Iris pigment epithelial cell (primary cell): ENCODE results near the gene PPDPF.

Experiments
- DNase-seq: peaks from one replicate; pipeline ENCODE4 v3.0.0-alpha.2; 2011; ENCODE audit warnings: low read depth

PPDPF gene

GRCh38 chr20:63538204-63539091 lies 17.9 kb downstream of the PPDPF start:
- DNase-seq, result no peak

DNA sequence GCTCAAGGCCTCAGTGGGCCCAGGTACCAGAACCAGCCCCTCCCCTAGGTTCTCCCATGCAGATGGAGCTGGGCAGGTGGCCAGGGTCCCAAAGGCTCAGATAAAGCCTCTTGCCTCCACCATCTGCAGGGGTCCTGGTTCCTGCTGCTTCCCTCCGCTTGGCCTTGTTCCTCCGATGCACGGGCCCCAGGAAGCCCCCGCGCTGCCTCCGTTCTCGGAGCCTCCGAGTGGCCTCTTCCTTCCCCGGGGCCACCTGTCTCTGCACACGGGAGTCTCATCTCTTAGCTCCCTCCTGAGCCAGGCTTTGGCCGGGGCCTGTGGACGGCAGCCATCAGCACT lies 18.5 kb downstream of the PPDPF start:
- no peak for DNase-seq

- DNase-seq, result no peak
These were observed 19.1 kb downstream of the PPDPF start for GRCh38 chr20:63539441-63540370.

DNA sequence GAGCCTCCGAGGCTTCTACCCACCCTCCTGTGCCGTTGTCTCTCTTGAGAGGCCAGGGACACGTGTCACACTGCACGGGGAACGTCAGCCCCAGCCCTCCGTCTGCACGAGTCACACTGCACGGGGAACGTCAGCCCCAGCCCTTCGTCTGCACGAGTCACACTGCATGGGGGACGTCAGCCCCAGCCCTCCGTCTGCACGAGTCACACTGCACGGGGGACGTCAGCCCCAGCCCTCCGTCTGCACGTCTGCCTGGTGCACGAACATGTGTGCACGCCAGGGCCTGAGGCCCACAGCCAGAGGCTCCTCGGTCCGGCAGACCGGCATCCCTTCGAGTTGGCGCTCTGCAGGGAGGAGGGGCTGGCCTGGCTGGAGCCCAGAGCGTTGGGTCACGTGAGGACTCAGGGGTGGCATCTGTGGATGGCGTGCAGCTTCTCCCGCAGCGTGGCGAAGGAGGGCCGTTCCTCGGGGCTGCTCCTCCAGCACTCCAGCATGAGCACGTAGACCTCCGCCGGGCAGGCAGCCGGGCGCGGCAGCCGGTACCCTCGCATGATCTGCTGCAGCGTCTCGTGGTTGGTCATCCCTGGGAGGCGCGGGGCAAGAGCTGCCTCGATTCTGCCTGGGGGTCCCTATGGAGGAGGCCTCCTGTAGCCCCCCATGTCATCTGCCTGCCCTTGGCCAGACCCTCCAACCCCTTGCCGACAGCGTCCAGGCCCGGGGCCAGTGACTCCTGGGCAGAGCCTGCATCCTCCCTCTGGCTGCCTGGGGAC lies 20.0 kb downstream of the PPDPF start:
- no peak for DNase-seq

DNA sequence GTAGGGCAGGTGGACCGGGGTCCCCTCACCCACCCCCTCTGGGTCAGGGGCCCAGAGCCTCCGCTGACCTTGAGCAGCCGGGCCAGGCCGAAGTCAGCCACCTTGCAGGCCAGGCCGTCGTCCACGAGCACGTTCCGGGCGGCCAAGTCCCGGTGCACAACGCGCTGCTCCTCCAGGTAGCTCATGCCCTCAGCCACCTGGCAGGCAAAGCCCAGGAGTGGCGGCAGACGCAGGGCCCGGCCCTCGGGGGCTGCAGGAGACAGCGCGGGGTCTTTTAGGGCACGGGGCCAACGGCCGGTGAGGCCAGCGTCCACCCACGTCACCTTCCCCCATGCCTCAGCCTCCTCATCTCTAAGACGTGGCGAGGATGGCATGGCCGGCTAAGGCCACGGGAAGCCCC lies 20.8 kb downstream of the PPDPF start:
- no peak for DNase-seq

DNA sequence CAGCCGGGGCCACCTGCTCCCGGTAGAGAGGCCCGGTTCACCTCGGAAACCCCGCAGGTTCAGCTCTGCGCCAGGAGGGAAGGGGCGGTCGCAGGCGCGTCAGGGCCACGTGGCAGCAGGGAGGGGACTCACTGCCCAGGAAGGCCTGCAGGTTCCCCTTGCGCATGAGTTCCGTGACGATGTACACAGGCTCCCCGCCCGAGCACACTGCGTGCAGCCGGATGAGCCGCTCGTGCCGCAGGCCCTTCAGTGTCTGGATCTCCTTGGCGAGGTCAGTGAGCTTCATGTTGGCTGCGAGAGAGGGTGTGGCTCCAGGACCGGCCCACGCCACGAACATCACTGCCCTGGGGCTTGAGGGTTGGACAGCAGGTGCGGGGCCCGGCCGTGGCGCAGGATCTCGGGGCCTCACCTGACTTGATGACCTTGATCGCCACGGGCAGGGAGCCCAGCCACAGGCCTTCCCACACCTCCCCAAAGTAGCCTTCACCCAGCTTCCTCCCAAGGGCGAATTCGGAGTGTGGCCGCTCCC lies 21.5 kb downstream of the PPDPF start:
- no peak for DNase-seq

DNA sequence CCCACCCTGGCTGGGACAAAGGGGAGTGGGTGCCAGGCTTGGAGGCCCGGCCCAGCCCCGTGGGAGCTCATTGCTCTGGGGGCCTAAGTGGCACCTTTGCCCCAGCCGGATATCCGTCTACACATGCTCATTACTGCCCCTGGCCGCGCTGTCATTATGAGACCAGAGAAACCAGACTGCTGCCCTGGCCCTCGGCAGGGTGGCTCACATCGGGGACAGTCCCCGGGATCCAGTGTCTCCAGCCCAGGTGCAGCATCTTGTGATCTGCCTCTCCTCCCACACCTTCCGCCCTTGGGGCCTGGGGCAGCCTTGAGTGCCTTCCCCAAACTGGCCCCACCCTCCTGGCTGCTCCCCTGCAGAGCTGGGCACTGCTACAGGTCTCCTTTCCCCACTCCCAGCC lies 22.1 kb downstream of the PPDPF start:
- DNase-seq, result no peak

DNA sequence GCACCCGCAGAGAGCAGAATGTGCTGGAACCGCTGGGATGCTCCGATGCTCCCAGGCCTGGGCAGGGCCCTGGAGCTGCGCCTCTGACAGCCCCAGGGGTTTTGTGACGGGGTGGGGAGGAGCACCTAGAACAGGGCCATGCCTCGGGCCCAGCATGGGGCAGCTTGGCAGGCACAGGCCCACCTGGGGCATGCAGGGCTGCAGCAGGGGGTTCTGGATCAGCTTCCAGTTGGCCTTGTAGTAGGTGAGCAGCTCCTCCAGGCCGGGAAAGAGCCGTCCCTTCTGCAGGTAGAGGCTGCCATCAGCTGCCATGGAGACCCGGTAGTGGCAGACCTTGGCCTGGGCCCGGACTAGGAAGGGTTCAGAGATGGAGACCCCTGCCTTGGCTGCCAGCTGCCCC lies 22.6 kb downstream of the PPDPF start:
- DNase-seq, result no peak

GRCh38 chr20:63543733-63544132 lies 23.2 kb downstream of the PPDPF start:
- no peak for DNase-seq

DNA sequence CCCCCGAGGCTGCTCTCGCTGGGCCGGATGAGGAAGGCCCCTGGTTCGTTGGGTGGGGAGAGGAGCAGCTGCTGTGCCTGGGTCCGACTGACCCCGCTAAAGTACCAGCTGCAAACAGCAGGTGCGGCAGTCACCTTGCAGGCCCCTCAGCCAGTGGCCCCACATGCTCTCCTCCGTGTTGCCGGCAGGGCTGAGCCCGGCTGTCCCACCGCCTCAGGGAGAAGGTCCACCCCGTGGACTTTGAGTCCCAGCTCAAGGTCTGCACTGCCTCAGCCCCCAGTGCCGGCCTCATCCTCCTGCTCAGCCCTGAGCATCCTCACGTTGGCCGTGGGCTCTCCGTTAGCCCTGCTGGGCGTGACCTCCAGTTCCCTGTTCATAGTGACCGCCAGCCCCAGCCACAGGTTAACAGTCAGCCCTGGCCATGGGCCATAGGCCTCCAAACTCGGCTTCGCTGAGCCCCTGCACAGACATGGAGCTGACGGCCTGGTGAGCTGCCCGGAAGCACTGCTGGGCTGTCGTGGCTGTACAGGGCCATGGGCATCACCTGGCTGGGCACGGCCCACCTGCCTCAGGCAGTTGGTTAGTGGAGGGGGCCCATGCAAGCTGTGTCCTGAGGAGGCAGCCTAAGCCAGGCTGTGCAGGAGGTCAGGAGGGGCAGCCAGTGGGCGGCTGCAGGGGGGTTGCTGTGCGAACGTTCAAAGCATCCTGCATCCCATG lies 23.8 kb downstream of the PPDPF start:
- no peak for DNase-seq

DNA sequence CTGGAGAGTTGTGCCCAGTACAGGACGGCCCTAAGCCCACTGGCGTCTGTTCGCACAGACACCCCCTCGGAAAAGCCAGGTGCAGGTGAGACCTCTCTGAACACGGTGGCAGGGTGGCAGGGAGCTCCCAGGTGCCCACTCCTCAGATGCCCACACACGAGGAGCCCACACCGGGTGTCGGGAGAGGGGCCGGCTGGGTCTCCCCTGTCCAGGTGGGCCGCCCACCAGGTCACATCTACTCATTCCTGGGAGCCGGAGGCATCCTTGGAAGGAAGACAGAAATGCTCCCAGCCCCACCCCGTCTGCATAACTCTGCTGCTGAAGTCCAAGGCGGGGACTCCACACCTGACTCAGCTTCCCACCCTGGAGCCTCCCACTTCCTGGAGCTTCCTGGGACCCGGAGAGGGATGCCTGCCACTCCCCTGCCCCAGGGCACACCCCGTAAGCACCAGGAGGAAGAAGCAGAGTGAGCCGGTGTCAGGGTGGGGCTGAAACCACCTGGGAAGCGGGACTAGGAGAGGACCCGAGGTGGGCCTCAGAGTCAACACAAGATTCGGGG lies 24.5 kb downstream of the PPDPF start:
- DNase-seq, result no peak

DNA sequence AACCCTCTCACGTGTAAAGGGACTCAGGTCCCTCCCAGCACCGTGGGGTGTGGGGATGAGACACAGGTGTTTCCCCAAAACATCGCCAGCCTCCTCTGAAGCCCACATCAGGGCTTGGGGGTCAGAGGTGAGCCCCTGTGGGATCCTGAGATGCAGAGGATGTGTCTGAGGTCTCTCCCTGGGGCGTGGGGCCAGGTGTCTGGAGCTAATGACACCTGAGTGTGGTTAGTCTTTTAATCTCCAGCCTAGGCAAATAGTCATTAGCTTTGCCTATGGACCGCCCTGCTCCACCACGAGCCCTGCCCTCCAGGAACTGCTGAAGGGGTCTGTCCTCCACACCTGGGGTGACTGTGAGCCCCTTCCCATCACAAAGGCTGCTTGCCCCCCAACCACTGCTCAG lies 25.2 kb downstream of the PPDPF start:
- no peak for DNase-seq

GRCh38 chr20:63546256-63546955 lies 25.8 kb downstream of the PPDPF start:
- no peak for DNase-seq

DNA sequence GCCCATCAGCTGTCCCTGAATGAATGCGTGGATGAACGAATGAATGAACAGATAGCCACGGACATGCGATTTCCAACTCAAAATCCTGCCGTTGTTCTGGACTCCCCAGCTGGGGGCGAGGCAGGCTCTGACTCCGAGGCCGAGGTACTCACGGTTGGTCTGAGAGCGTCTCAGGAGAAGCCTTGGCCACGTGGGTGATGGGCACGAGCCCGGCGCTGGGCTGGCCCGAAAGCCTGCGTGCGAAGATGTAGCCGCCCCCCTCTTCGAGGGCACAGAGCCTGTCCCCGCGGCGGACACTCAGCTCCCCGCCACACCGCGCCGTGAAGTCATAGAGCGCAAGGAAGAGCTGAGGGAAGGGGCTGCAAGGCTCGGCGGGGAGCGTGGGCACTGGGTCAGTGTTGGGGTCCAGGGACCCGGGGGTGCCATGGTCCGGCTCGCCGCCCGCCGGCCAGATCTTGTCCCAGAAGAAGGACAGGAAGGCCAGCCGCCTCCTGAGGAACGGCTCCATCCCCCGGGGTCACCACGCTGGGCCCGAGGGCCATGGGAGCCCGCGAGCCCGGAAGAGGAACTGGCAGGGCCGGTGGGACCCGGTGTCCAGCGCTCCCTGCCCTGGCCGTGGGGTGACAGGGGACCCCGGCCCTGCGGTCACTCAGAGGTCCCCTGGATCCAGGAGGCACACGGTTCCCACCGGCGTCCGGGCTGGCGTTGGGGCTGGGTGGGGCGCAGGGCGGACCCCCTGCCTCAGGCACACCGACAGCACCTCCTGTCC lies 26.6 kb downstream of the PPDPF start:
- no peak for DNase-seq

DNA sequence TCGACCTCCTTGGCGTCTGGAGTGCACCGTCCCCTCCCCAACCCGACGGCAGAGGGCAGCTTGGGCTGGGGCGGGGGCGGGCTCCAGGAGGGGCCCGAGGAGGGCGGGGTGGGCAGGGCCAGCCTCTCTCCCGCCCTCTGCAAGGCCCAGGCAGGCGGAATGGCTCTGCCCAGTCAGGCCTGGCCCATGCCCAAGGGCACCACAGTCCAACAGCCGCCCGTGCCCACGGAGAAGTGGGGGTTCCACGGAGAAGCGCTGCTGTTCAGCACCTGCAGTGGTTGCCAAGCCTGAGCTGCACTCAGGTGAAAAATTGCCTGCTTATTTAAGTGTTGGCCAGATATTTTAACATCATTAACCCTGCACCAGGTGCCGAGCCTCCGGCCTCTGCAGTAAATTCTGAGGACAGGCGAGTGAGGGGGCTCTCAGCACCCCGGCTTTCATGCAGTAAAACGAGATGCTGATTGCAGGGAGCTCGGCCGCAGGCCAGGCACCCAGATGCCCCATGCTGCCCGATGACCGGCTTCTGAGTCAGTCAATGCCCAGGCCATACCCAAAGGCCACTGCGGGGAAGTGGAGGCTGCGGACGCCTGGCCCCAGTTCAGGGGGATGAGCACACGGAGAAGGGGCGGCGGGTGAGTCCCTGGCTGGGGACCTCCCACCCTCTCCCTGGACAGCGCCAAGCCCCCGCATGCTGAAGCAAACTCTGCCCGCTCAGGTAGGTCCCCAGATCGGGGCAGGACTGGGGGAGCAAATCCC lies 27.3 kb downstream of the PPDPF start, which contains the start of gene SRMS:
SRMS (minus strand) TSS at position 25 of the 756 bp plus-strand sequence. CDS start 286 bp downstream, outside the sequence.
- no peak for DNase-seq

DNA sequence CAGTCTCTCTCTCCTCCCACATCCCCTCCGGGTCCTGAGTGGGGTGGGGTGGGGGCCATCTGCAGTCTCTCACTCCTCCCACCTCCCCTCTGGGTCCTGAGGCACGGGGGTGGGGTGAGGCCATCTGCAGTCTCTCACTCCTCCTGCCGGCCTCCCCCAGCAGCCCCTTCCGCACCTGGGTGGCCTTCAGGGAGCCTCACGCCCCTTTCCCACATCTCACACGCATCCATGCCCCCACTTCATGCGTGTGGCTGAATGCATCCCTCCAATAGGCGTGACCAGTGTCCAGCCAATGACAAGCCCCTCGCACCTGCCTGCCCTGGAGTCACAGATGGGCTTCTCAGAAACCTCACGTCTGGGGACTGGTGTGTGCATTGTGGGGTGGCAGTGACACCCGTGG lies 28.0 kb downstream of the PPDPF start:
- DNase-seq, result no peak

DNA sequence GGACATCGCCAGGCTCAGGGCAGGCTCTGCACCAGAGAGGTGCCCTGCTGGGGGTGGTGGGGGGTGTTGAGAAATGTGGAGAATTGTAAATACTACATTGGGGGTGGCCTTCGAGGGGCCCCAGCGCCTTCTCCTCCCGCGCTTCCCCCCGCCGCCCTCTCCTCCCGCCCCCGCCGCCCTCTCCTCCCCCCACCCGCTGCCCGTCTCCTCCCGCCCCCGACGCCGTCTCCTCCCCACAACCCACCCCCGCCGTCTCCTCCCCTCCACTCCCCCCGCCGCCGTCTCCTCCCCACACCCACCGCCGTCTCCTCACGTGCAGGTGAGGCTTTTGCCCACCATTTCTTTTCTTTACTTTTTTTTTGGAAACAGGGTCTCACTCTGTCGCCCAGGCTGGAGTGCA lies 28.5 kb downstream of the PPDPF start:
- no peak for DNase-seq

DNA sequence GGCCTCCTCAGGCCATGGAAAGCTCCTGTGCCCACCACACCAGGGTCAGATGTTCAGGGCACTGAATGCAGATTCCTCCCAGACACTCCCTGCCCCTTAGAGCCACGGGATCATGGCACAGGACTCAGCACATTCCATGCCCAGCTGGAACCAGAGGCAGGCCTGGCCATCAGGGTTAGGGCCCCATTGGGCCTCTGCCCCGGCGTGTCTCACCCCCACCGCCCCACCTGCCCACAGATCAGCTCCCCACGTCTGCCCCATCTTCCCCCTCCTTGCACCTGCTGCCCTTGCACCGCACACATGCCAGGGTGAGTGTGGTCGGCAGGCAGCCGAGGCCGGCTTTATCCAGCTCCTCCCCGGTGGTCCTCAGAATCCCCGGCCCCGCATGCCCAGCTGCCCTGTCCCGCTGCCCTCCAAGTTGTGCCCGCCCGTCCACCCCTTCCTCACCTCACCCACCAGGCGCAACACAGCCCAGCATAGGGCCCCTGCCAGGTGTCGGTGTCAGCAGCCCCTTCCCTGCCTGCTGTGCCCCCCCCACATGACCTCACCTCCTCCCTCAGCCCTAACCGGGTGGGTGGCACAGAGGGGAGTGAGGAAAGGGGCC lies 29.2 kb downstream of the PPDPF start:
- no peak for DNase-seq
